HEK293 (cell line): ENCODE results near the gene DCDC1.

Experiments
- CTCF ChIA-PET: fragments of 350-600 bp; formaldehyde crosslinking; extraction: SDS; loops from one replicate; lab custom pipeline; 2021; ENCODE audit warnings: antibody characterized with exemption; lab: Yijun Ruan, JAX
- POLR2A ChIA-PET: fragments of 300-600 bp; formaldehyde crosslinking; extraction: SDS; loops from one replicate; lab custom pipeline; 2020; ENCODE audit warnings: antibody characterized with exemption, inconsistent platforms; lab: Yijun Ruan, JAX
- H3K27ac ChIP-seq: fragments of 200-500 bp; sonication (Bioruptor generic); 2 replicates; pipeline ENCODE4 v1.5.1; 2014; ENCODE audit warnings: low read depth, low read length, control low read depth, inconsistent platforms; ENCODE audit errors: extremely low read depth
- H3K36me3 ChIP-seq, 2 experiments: fragments of 200-500 bp in 1 of 2; sonication (Bioruptor generic) in 1 of 2; 1 replicate in 1 of 2; 2 replicates in 1 of 2; pipeline ENCODE4 v1.5.1; 2014 to 2017; ENCODE audit warnings: inconsistent platforms in 2 of 2, low read length in 2 of 2; ENCODE audit not compliant: control insufficient read depth in 2 of 2, insufficient read depth in 1 of 2
- H3K4me1 ChIP-seq: fragments of 200-500 bp; sonication (Bioruptor generic); 2 replicates; pipeline ENCODE4 v1.5.1; 2014; ENCODE audit warnings: mild to moderate bottlenecking, low read length, inconsistent platforms; ENCODE audit not compliant: control insufficient read depth, insufficient read depth
- H3K4me3 ChIP-seq: 2 replicates; pipeline ENCODE4 v1.5.1; 2011; ENCODE audit warnings: low read depth, mild to moderate bottlenecking, control low read depth, low read length, moderate library complexity
- H3K9me3 ChIP-seq: fragments of 200-500 bp; sonication (Bioruptor generic); 2 replicates; pipeline ENCODE4 v1.5.1; 2014; ENCODE audit warnings: low read depth, low read length, inconsistent platforms; ENCODE audit not compliant: control insufficient read depth, insufficient read depth
- BCL11A ChIP-seq: fragments of 450-650 bp; formaldehyde crosslinking; IDR thresholded peaks from 2 replicates; pipeline ENCODE4 v1.5.1; 2016; ENCODE audit warnings: low read depth, missing biosample characterization, missing genetic modification characterization
- GFI1B ChIP-seq: fragments of 450-650 bp; formaldehyde crosslinking; IDR thresholded peaks from 2 replicates; pipeline ENCODE4 v1.5.1; 2016; ENCODE audit warnings: missing biosample characterization, missing genetic modification characterization
- GLI2 ChIP-seq: fragments of 450-650 bp; formaldehyde crosslinking; IDR thresholded peaks from 2 replicates; pipeline ENCODE4; 2017; ENCODE audit warnings: missing biosample characterization, missing genetic modification characterization, low read depth, borderline replicate concordance
- KLF10 ChIP-seq: fragments of 450-650 bp; IDR thresholded peaks from 2 replicates; pipeline ENCODE4 v1.5.1; 2018; ENCODE audit warnings: missing biosample characterization, mild to moderate bottlenecking, missing genetic modification characterization
- OVOL3 ChIP-seq: fragments of 450-650 bp; formaldehyde crosslinking; IDR thresholded peaks from 2 replicates; pipeline ENCODE4 v1.5.1; 2016; ENCODE audit warnings: missing biosample characterization, missing genetic modification characterization
- SCRT1 ChIP-seq: fragments of 450-650 bp; formaldehyde crosslinking; IDR thresholded peaks from 2 replicates; pipeline ENCODE4 v1.5.1; 2016; ENCODE audit warnings: missing biosample characterization, missing genetic modification characterization, borderline replicate concordance
- SCRT2 ChIP-seq: fragments of 450-650 bp; formaldehyde crosslinking; IDR thresholded peaks from 2 replicates; pipeline ENCODE4 v1.5.1; 2016; ENCODE audit warnings: missing biosample characterization, missing genetic modification characterization
- TRIM28 ChIP-seq: IDR thresholded peaks from 2 replicates; pipeline ENCODE4 v1.6.1; 2011; ENCODE audit warnings: low read length, control low read depth, borderline replicate concordance
- ZFP41 ChIP-seq: fragments of 450-650 bp; formaldehyde crosslinking; IDR thresholded peaks from 2 replicates; pipeline ENCODE4 v1.5.1; 2016; ENCODE audit warnings: missing biosample characterization, missing genetic modification characterization, borderline replicate concordance
- ZNF155 ChIP-seq: fragments of 450-650 bp; formaldehyde crosslinking; IDR thresholded peaks from 2 replicates; pipeline ENCODE4 v1.5.1; 2016; ENCODE audit warnings: missing biosample characterization, missing genetic modification characterization
- ZNF184 ChIP-seq: fragments of 450-650 bp; IDR thresholded peaks from 2 replicates; pipeline ENCODE4 v1.5.1; 2018; ENCODE audit warnings: missing biosample characterization, mild to moderate bottlenecking, missing genetic modification characterization
- ZNF23 ChIP-seq: fragments of 450-650 bp; formaldehyde crosslinking; IDR thresholded peaks from 2 replicates; pipeline ENCODE4 v1.5.1; 2016; ENCODE audit warnings: missing biosample characterization, missing genetic modification characterization, borderline replicate concordance
- ZNF624 ChIP-seq: fragments of 450-650 bp; formaldehyde crosslinking; IDR thresholded peaks from 2 replicates; pipeline ENCODE4 v1.5.1; 2017; ENCODE audit warnings: missing biosample characterization, missing genetic modification characterization
- ZNF747 ChIP-seq: fragments of 450-650 bp; formaldehyde crosslinking; IDR thresholded peaks from 2 replicates; pipeline ENCODE4 v1.5.1; 2016; ENCODE audit warnings: missing biosample characterization, missing genetic modification characterization
- ZNF791 ChIP-seq: fragments of 450-650 bp; formaldehyde crosslinking; IDR thresholded peaks from 2 replicates; pipeline ENCODE4 v1.5.1; 2016; ENCODE audit warnings: missing biosample characterization, missing genetic modification characterization
- ZXDB ChIP-seq: fragments of 450-650 bp; formaldehyde crosslinking; IDR thresholded peaks from 2 replicates; pipeline ENCODE4 v1.5.1; 2016; ENCODE audit warnings: missing biosample characterization, missing genetic modification characterization
- TF ChIP-seq, protein P1 (sequence below): fragments of 450-650 bp; IDR thresholded peaks from 2 replicates; pipeline ENCODE4 v1.5.1; 2018; ENCODE audit warnings: missing biosample characterization, missing genetic modification characterization
- TF ChIP-seq, protein P2 (sequence below): fragments of 450-650 bp; formaldehyde crosslinking; IDR thresholded peaks from 2 replicates; pipeline ENCODE4 v1.5.1; 2016; ENCODE audit warnings: missing biosample characterization, missing genetic modification characterization
- TF ChIP-seq, protein P3 (sequence below): fragments of 450-650 bp; formaldehyde crosslinking; IDR thresholded peaks from 2 replicates; pipeline ENCODE4 v1.5.1; 2017; ENCODE audit warnings: missing biosample characterization, missing genetic modification characterization
- TF ChIP-seq, protein P4 (sequence below): fragments of 450-650 bp; formaldehyde crosslinking; IDR thresholded peaks from 2 replicates; pipeline ENCODE4 v1.5.1; 2017; ENCODE audit warnings: missing biosample characterization, mild to moderate bottlenecking, missing genetic modification characterization, moderate library complexity

The DCDC1 gene

DNA sequence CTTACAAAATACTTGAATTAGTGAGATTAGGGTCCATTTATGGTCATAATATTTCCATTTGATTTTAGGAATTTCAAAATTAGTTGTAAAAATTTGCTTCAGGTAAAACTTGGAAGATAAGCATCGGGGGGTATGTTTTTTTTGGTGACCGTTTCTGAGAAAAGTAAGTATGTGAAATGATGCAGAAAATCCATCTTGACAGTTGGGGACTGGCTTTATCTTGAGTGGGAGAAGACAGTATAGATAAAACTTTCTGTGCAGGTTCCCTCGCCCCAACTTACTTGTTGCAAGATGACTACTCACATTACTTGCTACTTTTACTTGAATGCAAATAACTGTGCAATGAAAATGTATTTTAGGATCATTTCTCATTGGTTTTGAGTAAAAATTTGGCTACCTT is 49.6 kb upstream of the DCDC1 start (continued):
- TF ChIP-seq, protein P1, sequence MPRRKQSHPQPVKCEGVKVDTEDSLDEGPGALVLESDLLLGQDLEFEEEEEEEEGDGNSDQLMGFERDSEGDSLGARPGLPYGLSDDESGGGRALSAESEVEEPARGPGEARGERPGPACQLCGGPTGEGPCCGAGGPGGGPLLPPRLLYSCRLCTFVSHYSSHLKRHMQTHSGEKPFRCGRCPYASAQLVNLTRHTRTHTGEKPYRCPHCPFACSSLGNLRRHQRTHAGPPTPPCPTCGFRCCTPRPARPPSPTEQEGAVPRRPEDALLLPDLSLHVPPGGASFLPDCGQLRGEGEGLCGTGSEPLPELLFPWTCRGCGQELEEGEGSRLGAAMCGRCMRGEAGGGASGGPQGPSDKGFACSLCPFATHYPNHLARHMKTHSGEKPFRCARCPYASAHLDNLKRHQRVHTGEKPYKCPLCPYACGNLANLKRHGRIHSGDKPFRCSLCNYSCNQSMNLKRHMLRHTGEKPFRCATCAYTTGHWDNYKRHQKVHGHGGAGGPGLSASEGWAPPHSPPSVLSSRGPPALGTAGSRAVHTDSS (tag by site-specific recombination), result no peak
- TF ChIP-seq GFI1B (tag by site-specific recombination), result no peak
- no peak for TF ChIP-seq GLI2 (tag by site-specific recombination)
- TF ChIP-seq, protein P2, sequence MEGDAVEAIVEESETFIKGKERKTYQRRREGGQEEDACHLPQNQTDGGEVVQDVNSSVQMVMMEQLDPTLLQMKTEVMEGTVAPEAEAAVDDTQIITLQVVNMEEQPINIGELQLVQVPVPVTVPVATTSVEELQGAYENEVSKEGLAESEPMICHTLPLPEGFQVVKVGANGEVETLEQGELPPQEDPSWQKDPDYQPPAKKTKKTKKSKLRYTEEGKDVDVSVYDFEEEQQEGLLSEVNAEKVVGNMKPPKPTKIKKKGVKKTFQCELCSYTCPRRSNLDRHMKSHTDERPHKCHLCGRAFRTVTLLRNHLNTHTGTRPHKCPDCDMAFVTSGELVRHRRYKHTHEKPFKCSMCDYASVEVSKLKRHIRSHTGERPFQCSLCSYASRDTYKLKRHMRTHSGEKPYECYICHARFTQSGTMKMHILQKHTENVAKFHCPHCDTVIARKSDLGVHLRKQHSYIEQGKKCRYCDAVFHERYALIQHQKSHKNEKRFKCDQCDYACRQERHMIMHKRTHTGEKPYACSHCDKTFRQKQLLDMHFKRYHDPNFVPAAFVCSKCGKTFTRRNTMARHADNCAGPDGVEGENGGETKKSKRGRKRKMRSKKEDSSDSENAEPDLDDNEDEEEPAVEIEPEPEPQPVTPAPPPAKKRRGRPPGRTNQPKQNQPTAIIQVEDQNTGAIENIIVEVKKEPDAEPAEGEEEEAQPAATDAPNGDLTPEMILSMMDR, result no peak
- no peak for TF ChIP-seq ZXDB (tag by site-specific recombination)
- no peak for TF ChIP-seq ZNF624 (tag by site-specific recombination)
- TF ChIP-seq, protein P3, sequence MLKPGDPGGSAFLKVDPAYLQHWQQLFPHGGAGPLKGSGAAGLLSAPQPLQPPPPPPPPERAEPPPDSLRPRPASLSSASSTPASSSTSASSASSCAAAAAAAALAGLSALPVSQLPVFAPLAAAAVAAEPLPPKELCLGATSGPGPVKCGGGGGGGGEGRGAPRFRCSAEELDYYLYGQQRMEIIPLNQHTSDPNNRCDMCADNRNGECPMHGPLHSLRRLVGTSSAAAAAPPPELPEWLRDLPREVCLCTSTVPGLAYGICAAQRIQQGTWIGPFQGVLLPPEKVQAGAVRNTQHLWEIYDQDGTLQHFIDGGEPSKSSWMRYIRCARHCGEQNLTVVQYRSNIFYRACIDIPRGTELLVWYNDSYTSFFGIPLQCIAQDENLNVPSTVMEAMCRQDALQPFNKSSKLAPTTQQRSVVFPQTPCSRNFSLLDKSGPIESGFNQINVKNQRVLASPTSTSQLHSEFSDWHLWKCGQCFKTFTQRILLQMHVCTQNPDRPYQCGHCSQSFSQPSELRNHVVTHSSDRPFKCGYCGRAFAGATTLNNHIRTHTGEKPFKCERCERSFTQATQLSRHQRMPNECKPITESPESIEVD (tag by site-specific recombination), result peak; percentile 79
- TF ChIP-seq, protein P4, sequence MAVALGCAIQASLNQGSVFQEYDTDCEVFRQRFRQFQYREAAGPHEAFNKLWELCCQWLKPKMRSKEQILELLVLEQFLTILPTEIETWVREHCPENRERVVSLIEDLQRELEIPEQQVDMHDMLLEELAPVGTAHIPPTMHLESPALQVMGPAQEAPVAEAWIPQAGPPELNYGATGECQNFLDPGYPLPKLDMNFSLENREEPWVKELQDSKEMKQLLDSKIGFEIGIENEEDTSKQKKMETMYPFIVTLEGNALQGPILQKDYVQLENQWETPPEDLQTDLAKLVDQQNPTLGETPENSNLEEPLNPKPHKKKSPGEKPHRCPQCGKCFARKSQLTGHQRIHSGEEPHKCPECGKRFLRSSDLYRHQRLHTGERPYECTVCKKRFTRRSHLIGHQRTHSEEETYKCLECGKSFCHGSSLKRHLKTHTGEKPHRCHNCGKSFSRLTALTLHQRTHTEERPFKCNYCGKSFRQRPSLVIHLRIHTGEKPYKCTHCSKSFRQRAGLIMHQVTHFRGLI (tag by site-specific recombination), result no peak
- TF ChIP-seq ZNF184 (tag by site-specific recombination), result no peak
- peak; percentile 46; the same call in 1 of the 2 replicates for TF ChIP-seq SCRT1 (tag by site-specific recombination)
- no peak for TF ChIP-seq ZNF747 (tag by site-specific recombination)
- TF ChIP-seq KLF10 (tag by site-specific recombination), result no peak
- TF ChIP-seq SCRT2, result peak; percentile 31; the same call in 1 of the 2 replicates
- TF ChIP-seq, all 188 proteins: peak for 11

DNA sequence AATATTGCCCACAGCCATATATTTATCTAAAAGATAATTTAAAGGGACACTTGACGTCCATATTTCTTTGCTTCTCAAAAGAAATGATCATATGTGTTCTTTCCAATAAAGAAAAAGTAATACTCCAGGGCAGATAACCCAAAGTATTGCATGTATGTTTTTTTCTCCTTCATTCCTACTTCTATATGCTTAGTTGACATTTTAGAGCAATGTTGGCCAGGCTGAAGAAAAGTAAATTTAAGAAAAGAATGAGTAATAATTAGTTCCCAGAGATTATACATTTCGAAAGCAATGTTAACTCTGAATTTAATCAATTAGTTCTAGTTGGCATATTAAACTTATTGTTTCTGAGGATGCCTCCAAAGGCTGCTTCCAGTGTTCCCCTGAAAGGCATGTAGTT is 48.3 kb upstream of the DCDC1 start:
- peaks cover 3% of the 10 kb centered on the region; the same call in 1 of the 2 replicates for H3K4me1 ChIP-seq
- TF ChIP-seq ZFP41 (tag by site-specific recombination) (no peak), ZNF791 (no peak), ZNF155 (tag by site-specific recombination) (no peak), OVOL3 (tag by site-specific recombination) (no peak), BCL11A (no peak), ZNF23 (tag by site-specific recombination) (no peak), TRIM28 (no peak)
- TF ChIP-seq, all 188 proteins: peak for 0
- ChIA-PET POLR2A (no interaction called here), CTCF (interaction anchor here (0.8 kb wide), 1 partner anchor 20 kb away, joined by 3 read pairs; no protein-coding TSS in a partner anchor)
- Histone ChIP-seq H3K9me3 (no peaks in the 10 kb centered on the region), H3K4me3 (no peak overlapping the region), H3K27ac (no peak overlapping the region), H3K36me3 (no peaks in the 10 kb centered on the region)
